ENCODE results near the gene TPM3.
"Not testable (repeated sequence)": the region's sequence is repeated elsewhere in the genome, so short reads cannot be mapped to it uniquely, and the experiment has no call there.

TPM3 gene

GRCh38 chr1:154191990-154192461 lies at the start of gene TPM3:
Gene TPM3 (minus strand): TSS chr1:154192100. CDS start chr1:154192018, 82 bp downstream.
- Histone ChIP-seq H3K36me3 (ENCODE audit: control insufficient read depth, insufficient read depth, low read length) (no peaks in the 10 kb centered on the region), H3K27me3 (ENCODE audit: control insufficient read depth, insufficient read depth, low read length) (no peaks in the 10 kb centered on the region), H3K9me3 (ENCODE audit: control insufficient read depth, insufficient read depth, low read length) (no peaks in the 10 kb centered on the region), H3K4me3 (ENCODE audit: low read length) (no peak within 1 kb of the TSS), H3K4me1 (ENCODE audit: control insufficient read depth, insufficient read depth, low read length) (no peaks in the 10 kb centered on the region), H3K27ac (ENCODE audit: low read length) (no peak within 1 kb of the TSS)
- DNase-seq (ENCODE audit: low read depth, low spot score) = no peak
- WGBS (ENCODE audit: insufficient coverage, insufficient read length) = no CpG with 5 or more reads among the region's 1 CpG

GRCh38 chr1:154240294-154240833 lies 48.5 kb upstream of the TPM3 start:
- Histone ChIP-seq H3K4me3 (ENCODE audit: low read length) (no peak overlapping the region), H3K9me3 (ENCODE audit: control insufficient read depth, insufficient read depth, low read length) (no peaks in the 10 kb centered on the region), H3K4me1 (ENCODE audit: control insufficient read depth, insufficient read depth, low read length) (no peaks in the 10 kb centered on the region), H3K36me3 (ENCODE audit: control insufficient read depth, insufficient read depth, low read length) (peaks cover 26% of the 10 kb centered on the region; the same call in 1 of the 2 replicates), H3K27ac (ENCODE audit: low read length) (no peak overlapping the region), H3K27me3 (ENCODE audit: control insufficient read depth, insufficient read depth, low read length) (no peaks in the 10 kb centered on the region)
- no CpG with 5 or more reads among the region's 3 CpGs for WGBS (ENCODE audit: insufficient coverage, insufficient read length)
- no peak for DNase-seq (ENCODE audit: low read depth, low spot score)

GRCh38 chr1:154239491-154239890 lies 47.6 kb upstream of the TPM3 start:
- WGBS (ENCODE audit: insufficient coverage, insufficient read length) = no CpG with 5 or more reads among the region's 3 CpGs
- H3K4me3 ChIP-seq (ENCODE audit: low read length) = no peak overlapping the region
- H3K9me3 ChIP-seq (ENCODE audit: control insufficient read depth, insufficient read depth, low read length) = no peaks in the 10 kb centered on the region
- DNase-seq (ENCODE audit: low read depth, low spot score) = no peak
- peaks cover 26% of the 10 kb centered on the region for H3K36me3 ChIP-seq (ENCODE audit: control insufficient read depth, insufficient read depth, low read length)
- H3K27ac ChIP-seq (ENCODE audit: low read length) = no peak overlapping the region
- no peaks in the 10 kb centered on the region for H3K27me3 ChIP-seq (ENCODE audit: control insufficient read depth, insufficient read depth, low read length)
- H3K4me1 ChIP-seq (ENCODE audit: control insufficient read depth, insufficient read depth, low read length) = no peaks in the 10 kb centered on the region

- peaks cover 22% of the 10 kb centered on the region for H3K36me3 ChIP-seq (ENCODE audit: control insufficient read depth, insufficient read depth, low read length)
Measured at GRCh38 chr1:154237880-154238506, 46.1 kb upstream of the TPM3 start.

GRCh38 chr1:154237435-154237834 lies 45.5 kb upstream of the TPM3 start:
- H3K27ac ChIP-seq (ENCODE audit: low read length) = no peak overlapping the region
- peaks cover 22% of the 10 kb centered on the region for H3K36me3 ChIP-seq (ENCODE audit: control insufficient read depth, insufficient read depth, low read length)
- no peak for DNase-seq (ENCODE audit: low read depth, low spot score)
- no peaks in the 10 kb centered on the region for H3K27me3 ChIP-seq (ENCODE audit: control insufficient read depth, insufficient read depth, low read length)
- H3K4me3 ChIP-seq (ENCODE audit: low read length) = no peak overlapping the region
- WGBS (ENCODE audit: insufficient coverage, insufficient read length) = no CpG with 5 or more reads among the region's 2 CpGs
- no peaks in the 10 kb centered on the region for H3K4me1 ChIP-seq (ENCODE audit: control insufficient read depth, insufficient read depth, low read length)
- H3K9me3 ChIP-seq (ENCODE audit: control insufficient read depth, insufficient read depth, low read length) = no peaks in the 10 kb centered on the region

More at GRCh38 chr1:154237880-154238506, 46.1 kb upstream of the TPM3 start:
- no CpG with 5 or more reads among the region's 6 CpGs for WGBS (ENCODE audit: insufficient coverage, insufficient read length)
- Histone ChIP-seq H3K27me3 (ENCODE audit: control insufficient read depth, insufficient read depth, low read length) (no peaks in the 10 kb centered on the region), H3K4me1 (ENCODE audit: control insufficient read depth, insufficient read depth, low read length) (no peaks in the 10 kb centered on the region), H3K4me3 (ENCODE audit: low read length) (no peak overlapping the region), H3K27ac (ENCODE audit: low read length) (no peak overlapping the region), H3K9me3 (ENCODE audit: control insufficient read depth, insufficient read depth, low read length) (no peaks in the 10 kb centered on the region)
- DNase-seq (ENCODE audit: low read depth, low spot score) = no peak

- WGBS (ENCODE audit: insufficient coverage, insufficient read length) = 100% methylated on average over 1 of the region's 4 CpGs
- H3K36me3 ChIP-seq (ENCODE audit: control insufficient read depth, insufficient read depth, low read length) = peaks cover 22% of the 10 kb centered on the region
- no peaks in the 10 kb centered on the region for H3K4me1 ChIP-seq (ENCODE audit: control insufficient read depth, insufficient read depth, low read length)
- H3K4me3 ChIP-seq (ENCODE audit: low read length) = no peak overlapping the region
- H3K9me3 ChIP-seq (ENCODE audit: control insufficient read depth, insufficient read depth, low read length) = no peaks in the 10 kb centered on the region
- DNase-seq (ENCODE audit: low read depth, low spot score) = no peak
- no peak overlapping the region for H3K27ac ChIP-seq (ENCODE audit: low read length)
- no peaks in the 10 kb centered on the region for H3K27me3 ChIP-seq (ENCODE audit: control insufficient read depth, insufficient read depth, low read length)
Measured at GRCh38 chr1:154236855-154237254, 45.0 kb upstream of the TPM3 start.

GRCh38 chr1:154233127-154233526 lies 41.2 kb upstream of the TPM3 start:
- not testable (repeated sequence) for H3K27me3 ChIP-seq (ENCODE audit: control insufficient read depth, insufficient read depth, low read length); H3K27ac ChIP-seq (ENCODE audit: low read length); H3K4me3 ChIP-seq (ENCODE audit: low read length); H3K4me1 ChIP-seq (ENCODE audit: control insufficient read depth, insufficient read depth, low read length); H3K9me3 ChIP-seq (ENCODE audit: control insufficient read depth, insufficient read depth, low read length); DNase-seq (ENCODE audit: low read depth, low spot score)
- H3K36me3 ChIP-seq (ENCODE audit: control insufficient read depth, insufficient read depth, low read length) = peaks cover 28% of the 10 kb centered on the region
- no CpG with 5 or more reads among the region's 12 CpGs for WGBS (ENCODE audit: insufficient coverage, insufficient read length)

- no CpG with 5 or more reads among the region's 3 CpGs for WGBS (ENCODE audit: insufficient coverage, insufficient read length)
- H3K36me3 ChIP-seq (ENCODE audit: control insufficient read depth, insufficient read depth, low read length) = peaks cover 20% of the 10 kb centered on the region
- not testable (repeated sequence) for H3K27me3 ChIP-seq (ENCODE audit: control insufficient read depth, insufficient read depth, low read length); DNase-seq (ENCODE audit: low read depth, low spot score); H3K4me3 ChIP-seq (ENCODE audit: low read length); H3K9me3 ChIP-seq (ENCODE audit: control insufficient read depth, insufficient read depth, low read length); H3K27ac ChIP-seq (ENCODE audit: low read length); H3K4me1 ChIP-seq (ENCODE audit: control insufficient read depth, insufficient read depth, low read length)
Measured at GRCh38 chr1:154231112-154231511, 39.2 kb upstream of the TPM3 start.

- H3K4me1 ChIP-seq (ENCODE audit: control insufficient read depth, insufficient read depth, low read length) = no peaks in the 10 kb centered on the region
- H3K36me3 ChIP-seq (ENCODE audit: control insufficient read depth, insufficient read depth, low read length) = peaks cover 8% of the 10 kb centered on the region; the same call in 1 of the 2 replicates
- H3K27ac ChIP-seq (ENCODE audit: low read length) = no peak overlapping the region
- no peaks in the 10 kb centered on the region for H3K27me3 ChIP-seq (ENCODE audit: control insufficient read depth, insufficient read depth, low read length)
- H3K9me3 ChIP-seq (ENCODE audit: control insufficient read depth, insufficient read depth, low read length) = no peaks in the 10 kb centered on the region
- WGBS (ENCODE audit: insufficient coverage, insufficient read length) = no CpG with 5 or more reads among the region's 2 CpGs
- no peak overlapping the region for H3K4me3 ChIP-seq (ENCODE audit: low read length)
- DNase-seq (ENCODE audit: low read depth, low spot score) = no peak
Measured at GRCh38 chr1:154225370-154225769, 33.5 kb upstream of the TPM3 start.

- Histone ChIP-seq H3K27ac (ENCODE audit: low read length) (no peak overlapping the region), H3K9me3 (ENCODE audit: control insufficient read depth, insufficient read depth, low read length) (no peaks in the 10 kb centered on the region), H3K4me3 (ENCODE audit: low read length) (no peak overlapping the region), H3K4me1 (ENCODE audit: control insufficient read depth, insufficient read depth, low read length) (no peaks in the 10 kb centered on the region), H3K36me3 (ENCODE audit: control insufficient read depth, insufficient read depth, low read length) (peaks cover under 1% of the 10 kb centered on the region; the same call in 1 of the 2 replicates), H3K27me3 (ENCODE audit: control insufficient read depth, insufficient read depth, low read length) (no peaks in the 10 kb centered on the region)
- DNase-seq (ENCODE audit: low read depth, low spot score) = no peak
- no CpG with 5 or more reads among the region's 2 CpGs for WGBS (ENCODE audit: insufficient coverage, insufficient read length)
Measured at GRCh38 chr1:154223621-154224020, 31.7 kb upstream of the TPM3 start.

- peaks cover 4% of the 10 kb centered on the region; the same call in 1 of the 2 replicates for H3K36me3 ChIP-seq (ENCODE audit: control insufficient read depth, insufficient read depth, low read length)
- no peaks in the 10 kb centered on the region for H3K9me3 ChIP-seq (ENCODE audit: control insufficient read depth, insufficient read depth, low read length)
- H3K4me3 ChIP-seq (ENCODE audit: low read length) = no peak overlapping the region
Measured at GRCh38 chr1:154222918-154223317, 31.0 kb upstream of the TPM3 start.

More at GRCh38 chr1:154222918-154223317, 31.0 kb upstream of the TPM3 start:
- Histone ChIP-seq H3K4me1 (ENCODE audit: control insufficient read depth, insufficient read depth, low read length) (no peaks in the 10 kb centered on the region), H3K27ac (ENCODE audit: low read length) (no peak overlapping the region), H3K27me3 (ENCODE audit: control insufficient read depth, insufficient read depth, low read length) (no peaks in the 10 kb centered on the region)
- no peak for DNase-seq (ENCODE audit: low read depth, low spot score)
- WGBS (ENCODE audit: insufficient coverage, insufficient read length) = no CpG with 5 or more reads among the region's 1 CpG
